HepG2 (cell line): Measurements from ENCODE around the gene ACTN2. TPM values are rescaled to one million over a fixed set of nuclear protein-coding genes. Genes with fewer than 3 reads are reported as not detected.

Source experiments
- ARNTL ChIP-seq: sonication (generic); formaldehyde crosslinking; IDR thresholded peaks from 2 replicates; pipeline ENCODE4 v1.4.0; 2020; ENCODE audit warnings: mild to moderate bottlenecking, missing genetic modification reagents
- ATF7-NPFF ChIP-seq: sonication (generic); formaldehyde crosslinking; IDR thresholded peaks from 2 replicates; pipeline ENCODE4 v1.8.1; 2023; ENCODE audit warnings: mild to moderate bottlenecking, low read depth, missing genetic modification reagents, moderate library complexity
- BATF2 ChIP-seq: sonication (generic); formaldehyde crosslinking; IDR thresholded peaks from 2 replicates; pipeline ENCODE4 v1.8.0; 2022; ENCODE audit warnings: mild to moderate bottlenecking, missing genetic modification reagents, moderate library complexity
- HDAC1 ChIP-seq: sonication (generic); formaldehyde crosslinking; IDR thresholded peaks from 2 replicates; pipeline ENCODE4 v1.5.1; 2020; ENCODE audit warnings: mild to moderate bottlenecking, missing genetic modification reagents
- HOXA5 ChIP-seq: sonication (generic); formaldehyde crosslinking; IDR thresholded peaks from 2 replicates; pipeline ENCODE4 v1.4.0; 2020; ENCODE audit warnings: missing genetic modification reagents
- MED1 ChIP-seq: sonication (generic); formaldehyde crosslinking; IDR thresholded peaks from 2 replicates; pipeline ENCODE4 v1.4.0; 2020; ENCODE audit warnings: missing genetic modification reagents
- MEF2D ChIP-seq: sonication (generic); formaldehyde crosslinking; IDR thresholded peaks from 2 replicates; pipeline ENCODE4 v1.5.1; 2020; ENCODE audit warnings: mild to moderate bottlenecking, missing genetic modification reagents
- REL ChIP-seq: sonication (generic); formaldehyde crosslinking; conservative IDR thresholded peaks from 2 replicates; pipeline ENCODE4 v1.8.0; 2022; ENCODE audit warnings: mild to moderate bottlenecking, missing genetic modification reagents, moderate library complexity
- RFX1 ChIP-seq: fragments of 450-650 bp; IDR thresholded peaks from 2 replicates; pipeline ENCODE4 v1.6.1; 2017
- ZFP37 ChIP-seq: sonication (generic); formaldehyde crosslinking; IDR thresholded peaks from 2 replicates; pipeline ENCODE4 v1.4.0; 2020; ENCODE audit warnings: missing genetic modification reagents, borderline replicate concordance
- ZFP90 ChIP-seq: sonication (generic); formaldehyde crosslinking; IDR thresholded peaks from 2 replicates; pipeline ENCODE4 v1.8.0; 2022; ENCODE audit warnings: missing genetic modification reagents, mild to moderate bottlenecking, inconsistent platforms, borderline replicate concordance
- ZNF18 ChIP-seq: sonication (generic); formaldehyde crosslinking; IDR thresholded peaks from 2 replicates; pipeline ENCODE4 v1.8.0; 2022; ENCODE audit warnings: mild to moderate bottlenecking, missing genetic modification reagents; ENCODE audit not compliant: insufficient replicate concordance
- ZNF224 ChIP-seq: sonication (generic); formaldehyde crosslinking; IDR thresholded peaks from 2 replicates; pipeline ENCODE4 v1.5.0; 2020; ENCODE audit warnings: mild to moderate bottlenecking, missing genetic modification reagents
- ZNF232 ChIP-seq: sonication (generic); formaldehyde crosslinking; IDR thresholded peaks from 2 replicates; pipeline ENCODE4 v1.4.0; 2020; ENCODE audit warnings: missing genetic modification reagents, borderline replicate concordance
- ZNF264 ChIP-seq: sonication (generic); formaldehyde crosslinking; IDR thresholded peaks from 2 replicates; pipeline ENCODE4 v1.4.0; 2020; ENCODE audit warnings: missing genetic modification reagents
- ZNF343 ChIP-seq: sonication (generic); formaldehyde crosslinking; IDR thresholded peaks from 2 replicates; pipeline ENCODE4 v1.4.0; 2020; ENCODE audit warnings: mild to moderate bottlenecking, missing genetic modification reagents
- ZNF691 ChIP-seq: sonication (generic); formaldehyde crosslinking; IDR thresholded peaks from 2 replicates; pipeline ENCODE4 v1.4.0; 2020; ENCODE audit warnings: missing genetic modification reagents, low read depth, mild to moderate bottlenecking, borderline replicate concordance
- ZNF746 ChIP-seq: sonication (generic); formaldehyde crosslinking; IDR thresholded peaks from 2 replicates; pipeline ENCODE4 v1.8.0; 2022; ENCODE audit warnings: mild to moderate bottlenecking, missing genetic modification reagents
- ZNF883 ChIP-seq: sonication (generic); formaldehyde crosslinking; IDR thresholded peaks from 2 replicates; pipeline ENCODE4 v1.5.1; 2020; ENCODE audit warnings: mild to moderate bottlenecking, missing genetic modification reagents; ENCODE audit errors: not compliant biosample characterization
- polyA plus RNA-seq, 8 experiments: library from polyadenylated mRNA; depleted of rRNA in 3 of 8; stranded (reverse) in 7 of 8; unstranded in 1 of 8; fragments of >200 nt; fragmentation: Illumina TruSeq in 4 of 8; extraction: Trizol in 4 of 8; gene quantifications; 2 replicates each; pipeline versions ENCODE4 v1.2.1 to v1.2.3, GENCODE V29; 2011 to 2016; ENCODE audit warnings: low read depth in 4 of 8, missing spikeins in 1 of 8, mixed read lengths in 1 of 8; ENCODE audit not compliant: insufficient read depth in 1 of 8
- total RNA-seq, 5 experiments: library from RNA; depleted of rRNA; stranded (reverse); fragments of >200 nt; fragmentation: Illumina TruSeq; extraction: Trizol; gene quantifications; 2 replicates each; pipeline ENCODE4 v1.2.3, GENCODE V29; 2016; ENCODE audit warnings: low read depth in 1 of 5
- TF ChIP-seq, protein P1 (sequence below): sonication (generic); formaldehyde crosslinking; IDR thresholded peaks from 2 replicates; pipeline ENCODE4 v1.9.0; 2021; ENCODE audit warnings: missing genetic modification reagents, borderline replicate concordance
- TF ChIP-seq, protein P2 (sequence below): sonication (generic); formaldehyde crosslinking; IDR thresholded peaks from 2 replicates; pipeline ENCODE4 v1.8.0; 2022; ENCODE audit warnings: mild to moderate bottlenecking, missing genetic modification reagents, moderate library complexity

Gene ACTN2
- total and polyA plus RNA-seq, 2 of the 13 experiments (the other 11 are each of a cell fraction or from before 2014, with no cell fraction given) = 0.04 to 0.13 TPM

DNA sequence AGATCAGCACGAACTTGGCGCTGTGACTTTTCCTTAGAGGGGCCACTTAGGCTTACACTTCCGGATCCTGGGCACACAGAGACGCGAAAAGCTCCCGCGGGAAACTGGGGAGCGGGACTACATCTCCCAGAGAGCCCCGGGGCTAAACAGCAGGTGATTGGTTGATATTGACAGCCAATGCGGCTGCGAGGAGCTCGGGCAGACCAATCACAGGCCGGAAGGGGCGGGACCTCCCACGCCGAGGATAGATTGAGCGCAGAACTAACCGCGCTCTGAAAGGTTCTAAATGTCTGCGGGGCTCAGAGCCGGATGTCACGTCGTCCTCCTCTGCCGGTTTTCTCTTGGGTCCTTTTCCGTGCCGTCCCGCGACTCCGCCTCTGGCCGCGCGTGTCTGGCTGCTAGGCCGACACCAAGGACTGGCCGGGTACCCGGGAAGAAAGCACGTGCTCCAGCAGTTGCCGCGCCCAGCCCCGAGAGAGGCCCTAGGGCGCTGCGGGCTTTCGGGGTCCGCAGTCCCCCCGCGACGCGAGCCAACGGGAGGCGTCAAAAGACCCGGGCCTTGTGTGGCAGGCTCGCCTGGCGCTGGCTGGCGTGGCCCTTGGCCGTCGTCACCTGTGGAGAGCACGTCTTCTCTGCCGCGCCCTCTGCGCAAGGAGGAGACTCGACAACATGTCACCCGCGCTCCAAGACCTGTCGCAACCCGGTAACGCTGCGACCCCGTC, 108.9 kb downstream of the ACTN2 start, which contains the start of gene MTR (continued):
- TF ChIP-seq ZNF691 (CRISPR knock-in tag) = 0 out of 2 replicates have a peak, but pooled peaks have one; percentile 37
- TF ChIP-seq ZFP90 (CRISPR knock-in tag) = peak; percentile 93
- TF ChIP-seq ZNF343 = peak; percentile 51; the same call in 1 of the 2 replicates
- peak; percentile 9 for TF ChIP-seq MED1 (CRISPR knock-in tag)
- peak; percentile 90 for TF ChIP-seq ATF7-NPFF (CRISPR knock-in tag)
- no peak; the same call in 1 of the 2 replicates for TF ChIP-seq ZNF264 (CRISPR knock-in tag)
- no peak; the same call in 1 of the 2 replicates for TF ChIP-seq ZNF746
- no peak; the same call in 1 of the 2 replicates for TF ChIP-seq MEF2D (CRISPR knock-in tag)
- 0 out of 2 replicates have a peak, but pooled peaks have one; percentile 34 for TF ChIP-seq HOXA5 (CRISPR knock-in tag)
- TF ChIP-seq BATF2 (CRISPR knock-in tag) = peak; percentile 44; the same call in 1 of the 2 replicates
- TF ChIP-seq, protein P1, sequence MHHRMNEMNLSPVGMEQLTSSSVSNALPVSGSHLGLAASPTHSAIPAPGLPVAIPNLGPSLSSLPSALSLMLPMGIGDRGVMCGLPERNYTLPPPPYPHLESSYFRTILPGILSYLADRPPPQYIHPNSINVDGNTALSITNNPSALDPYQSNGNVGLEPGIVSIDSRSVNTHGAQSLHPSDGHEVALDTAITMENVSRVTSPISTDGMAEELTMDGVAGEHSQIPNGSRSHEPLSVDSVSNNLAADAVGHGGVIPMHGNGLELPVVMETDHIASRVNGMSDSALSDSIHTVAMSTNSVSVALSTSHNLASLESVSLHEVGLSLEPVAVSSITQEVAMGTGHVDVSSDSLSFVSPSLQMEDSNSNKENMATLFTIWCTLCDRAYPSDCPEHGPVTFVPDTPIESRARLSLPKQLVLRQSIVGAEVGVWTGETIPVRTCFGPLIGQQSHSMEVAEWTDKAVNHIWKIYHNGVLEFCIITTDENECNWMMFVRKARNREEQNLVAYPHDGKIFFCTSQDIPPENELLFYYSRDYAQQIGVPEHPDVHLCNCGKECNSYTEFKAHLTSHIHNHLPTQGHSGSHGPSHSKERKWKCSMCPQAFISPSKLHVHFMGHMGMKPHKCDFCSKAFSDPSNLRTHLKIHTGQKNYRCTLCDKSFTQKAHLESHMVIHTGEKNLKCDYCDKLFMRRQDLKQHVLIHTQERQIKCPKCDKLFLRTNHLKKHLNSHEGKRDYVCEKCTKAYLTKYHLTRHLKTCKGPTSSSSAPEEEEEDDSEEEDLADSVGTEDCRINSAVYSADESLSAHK (CRISPR knock-in tag) = 0 out of 2 replicates have a peak, but pooled peaks have one; percentile 25
- peak; percentile 85 for TF ChIP-seq REL (CRISPR knock-in tag)
- no peak; the same call in 1 of the 2 replicates for TF ChIP-seq ZNF224 (CRISPR knock-in tag)
- TF ChIP-seq HDAC1 (CRISPR knock-in tag) = peak; percentile 93
- TF ChIP-seq, protein P2, sequence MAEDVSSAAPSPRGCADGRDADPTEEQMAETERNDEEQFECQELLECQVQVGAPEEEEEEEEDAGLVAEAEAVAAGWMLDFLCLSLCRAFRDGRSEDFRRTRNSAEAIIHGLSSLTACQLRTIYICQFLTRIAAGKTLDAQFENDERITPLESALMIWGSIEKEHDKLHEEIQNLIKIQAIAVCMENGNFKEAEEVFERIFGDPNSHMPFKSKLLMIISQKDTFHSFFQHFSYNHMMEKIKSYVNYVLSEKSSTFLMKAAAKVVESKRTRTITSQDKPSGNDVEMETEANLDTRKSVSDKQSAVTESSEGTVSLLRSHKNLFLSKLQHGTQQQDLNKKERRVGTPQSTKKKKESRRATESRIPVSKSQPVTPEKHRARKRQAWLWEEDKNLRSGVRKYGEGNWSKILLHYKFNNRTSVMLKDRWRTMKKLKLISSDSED (CRISPR knock-in tag) = no peak
- TF ChIP-seq ZFP37 (CRISPR knock-in tag) = peak; percentile 68; the same call in 1 of the 2 replicates
- peak; percentile 54; the same call in 1 of the 2 replicates for TF ChIP-seq ZNF232 (CRISPR knock-in tag)
- TF ChIP-seq ARNTL = peak; percentile 58; the same call in 1 of the 2 replicates
- peak; percentile 91 for TF ChIP-seq ZNF883 (CRISPR knock-in tag)
- TF ChIP-seq RFX1 = no peak
- TF ChIP-seq ZNF18 (CRISPR knock-in tag) = peak; percentile 67
